Cardiac fibroblast (primary cell): Measurements from ENCODE around the gene FAM170B.

ENCODE experiments used
- DNase-seq, 2 donors: peaks; one replicate each; pipeline versions ENCODE4 v3.0.0 to v3.0.0-alpha.2; 2010; ENCODE audit warnings: low read depth in 2 of 2
- H3K4me3 ChIP-seq, 2 donors: replicated peaks in 1 of 2; 1 replicate in 1 of 2; 2 replicates in 1 of 2; pipeline ENCODE4 v1.5.1; 2011; ENCODE audit warnings: low read depth in 2 of 2, low read length in 2 of 2, mild to moderate bottlenecking in 2 of 2, moderate library complexity in 1 of 2
- CTCF ChIP-seq: IDR thresholded peaks from one replicate; pipeline ENCODE4 v1.5.1; 2011; ENCODE audit warnings: low read depth, mild to moderate bottlenecking, low read length, inconsistent platforms

Gene FAM170B

GRCh38 chr10:49090189-49090575, 43.6 kb downstream of the FAM170B start:
- TF ChIP-seq CTCF = no peak
- no peak for DNase-seq
- H3K4me3 ChIP-seq = no peak overlapping the region

- TF ChIP-seq CTCF = no peak
- DNase-seq = peak in 1 of 2 donors; percentile 59
- H3K4me3 ChIP-seq = no peak overlapping the region
Measured at GRCh38 chr10:49089557-49090188, 44.1 kb downstream of the FAM170B start.

GRCh38 chr10:49089152-49089551, 44.7 kb downstream of the FAM170B start:
- no peak for TF ChIP-seq CTCF
- DNase-seq = no peak

GRCh38 chr10:49086889-49087288, 46.9 kb downstream of the FAM170B start:
- no peak overlapping the region for H3K4me3 ChIP-seq
- DNase-seq = no peak
- no peak for TF ChIP-seq CTCF

More at GRCh38 chr10:49089152-49089551, 44.7 kb downstream of the FAM170B start:
- H3K4me3 ChIP-seq = no peak overlapping the region

GRCh38 chr10:49083261-49083660, 50.6 kb downstream of the FAM170B start:
- peak in 1 of 2 donors; percentile 13 for DNase-seq
- TF ChIP-seq CTCF = no peak
- no peak overlapping the region for H3K4me3 ChIP-seq

GRCh38 chr10:49082766-49083165, 51.1 kb downstream of the FAM170B start:
- no peak overlapping the region for H3K4me3 ChIP-seq
- TF ChIP-seq CTCF = no peak
- no peak for DNase-seq
